H1 (cell line): Measurements from ENCODE around the gene P3H4.
"Not testable (repeated sequence)": the region's sequence is repeated elsewhere in the genome, so short reads cannot be mapped to it uniquely, and the experiment has no call there.

ENCODE experiments used
- CHD2 ChIP-seq: IDR thresholded peaks from 2 replicates; pipeline ENCODE4 v1.6.1; 2012; ENCODE audit warnings: low read length, improper control_type of control experiment
- E2F6 ChIP-seq: IDR thresholded peaks from 2 replicates; pipeline ENCODE4 v1.6.1; 2012; ENCODE audit warnings: inconsistent platforms
- EZH2 ChIP-seq: fragments of 200-600 bp; sonication (generic); IDR thresholded peaks from 2 replicates; pipeline ENCODE4 v1.7.1; 2012; ENCODE audit warnings: low read depth, mild to moderate bottlenecking, moderate library complexity, low read length, inconsistent platforms; ENCODE audit not compliant: severe bottlenecking
- HDAC6 ChIP-seq: IDR thresholded peaks from one replicate; pipeline ENCODE4 v1.7.1; 2012; ENCODE audit warnings: low read depth, mild to moderate bottlenecking, inconsistent platforms, low read length, moderate library complexity
- KDM1A ChIP-seq: fragments of 200-600, 300-600 bp; sonication (generic); IDR thresholded peaks from 2 replicates; pipeline ENCODE4 v1.7.1; 2016; ENCODE audit warnings: mild to moderate bottlenecking, low read length, borderline replicate concordance
- POLR2A ChIP-seq, 2 experiments: IDR thresholded peaks; 1 replicate in 1 of 2; 2 replicates in 1 of 2; pipeline ENCODE4 v1.6.1; 2011; ENCODE audit warnings: low read depth in 2 of 2, low read length in 2 of 2, mild to moderate bottlenecking in 2 of 2; ENCODE audit errors: control extremely low read depth in 1 of 2
- POLR2AphosphoS5 ChIP-seq: IDR thresholded peaks from 2 replicates; pipeline ENCODE4 v1.6.1; 2011; ENCODE audit warnings: low read depth, low read length
- SIN3A ChIP-seq, 2 experiments: IDR thresholded peaks in 1 of 2; conservative IDR thresholded peaks in 1 of 2; 2 replicates each; pipeline ENCODE4 v1.6.1; 2011 to 2012; ENCODE audit warnings: low read length in 2 of 2, improper control_type of control experiment in 1 of 2, low read depth in 1 of 2, mild to moderate bottlenecking in 1 of 2
- TEAD4 ChIP-seq: IDR thresholded peaks from 2 replicates; pipeline ENCODE4 v1.6.1; 2012; ENCODE audit warnings: low read depth, low read length, inconsistent platforms, mixed read lengths
- TF ChIP-seq, protein P1 (sequence below), 3 experiments: IDR thresholded peaks; 1 replicate in 2 of 3; 2 replicates in 1 of 3; pipeline versions ENCODE4 v1.5.1 to v1.6.1; 2011; ENCODE audit warnings: low read length in 3 of 3, mild to moderate bottlenecking in 3 of 3, inconsistent platforms in 2 of 3, low read depth in 1 of 3, moderate library complexity in 1 of 3; ENCODE audit not compliant: insufficient read depth in 1 of 3; ENCODE audit errors: control extremely low read depth in 1 of 3

DNA sequence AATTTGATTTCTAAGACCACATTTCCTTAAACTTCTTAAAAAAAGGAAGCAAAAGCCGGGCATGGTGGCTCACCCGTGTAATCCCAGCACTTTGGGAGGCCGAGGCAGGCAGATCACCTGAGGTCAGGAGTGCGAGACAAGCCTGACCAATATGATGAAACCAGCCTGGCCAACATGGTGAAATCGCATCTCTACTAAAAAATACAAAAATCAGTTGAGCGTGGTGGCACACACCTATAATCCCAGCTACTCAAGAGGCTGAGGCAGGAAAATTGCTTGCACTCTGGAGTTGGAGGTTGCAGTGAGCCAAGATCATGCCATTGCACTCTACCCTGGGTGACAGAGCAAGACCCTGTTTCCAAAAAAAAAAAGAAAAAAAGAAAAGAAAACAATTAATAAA lies 29.0 kb upstream of the P3H4 start:
- not testable (repeated sequence) for TF ChIP-seq POLR2AphosphoS5; EZH2; SIN3A (conservative IDR thresholded peaks at IDR 0.05 in 1 of 2, IDR thresholded peaks at IDR 0.05 in 1 of 2; ENCODE audit: low read depth in 1 of 2, low read length in 2 of 2); KDM1A; TEAD4; CHD2; HDAC6; E2F6; POLR2A (IDR thresholded peaks at IDR 0.05; ENCODE audit: control extremely low read depth in 1 of 2, low read depth in 2 of 2, low read length in 2 of 2)
- TF ChIP-seq, protein P1, sequence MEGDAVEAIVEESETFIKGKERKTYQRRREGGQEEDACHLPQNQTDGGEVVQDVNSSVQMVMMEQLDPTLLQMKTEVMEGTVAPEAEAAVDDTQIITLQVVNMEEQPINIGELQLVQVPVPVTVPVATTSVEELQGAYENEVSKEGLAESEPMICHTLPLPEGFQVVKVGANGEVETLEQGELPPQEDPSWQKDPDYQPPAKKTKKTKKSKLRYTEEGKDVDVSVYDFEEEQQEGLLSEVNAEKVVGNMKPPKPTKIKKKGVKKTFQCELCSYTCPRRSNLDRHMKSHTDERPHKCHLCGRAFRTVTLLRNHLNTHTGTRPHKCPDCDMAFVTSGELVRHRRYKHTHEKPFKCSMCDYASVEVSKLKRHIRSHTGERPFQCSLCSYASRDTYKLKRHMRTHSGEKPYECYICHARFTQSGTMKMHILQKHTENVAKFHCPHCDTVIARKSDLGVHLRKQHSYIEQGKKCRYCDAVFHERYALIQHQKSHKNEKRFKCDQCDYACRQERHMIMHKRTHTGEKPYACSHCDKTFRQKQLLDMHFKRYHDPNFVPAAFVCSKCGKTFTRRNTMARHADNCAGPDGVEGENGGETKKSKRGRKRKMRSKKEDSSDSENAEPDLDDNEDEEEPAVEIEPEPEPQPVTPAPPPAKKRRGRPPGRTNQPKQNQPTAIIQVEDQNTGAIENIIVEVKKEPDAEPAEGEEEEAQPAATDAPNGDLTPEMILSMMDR (IDR thresholded peaks at IDR 0.05; ENCODE audit: control extremely low read depth in 1 of 3, insufficient read depth in 1 of 3, low read depth in 1 of 3, low read length in 3 of 3) = not testable (repeated sequence)
